Measurements from ENCODE around the gene HLF.

GRCh38 chr17:55269894-55270293 lies 5.1 kb downstream of the HLF start:
- TF ChIP-seq, protein P1, sequence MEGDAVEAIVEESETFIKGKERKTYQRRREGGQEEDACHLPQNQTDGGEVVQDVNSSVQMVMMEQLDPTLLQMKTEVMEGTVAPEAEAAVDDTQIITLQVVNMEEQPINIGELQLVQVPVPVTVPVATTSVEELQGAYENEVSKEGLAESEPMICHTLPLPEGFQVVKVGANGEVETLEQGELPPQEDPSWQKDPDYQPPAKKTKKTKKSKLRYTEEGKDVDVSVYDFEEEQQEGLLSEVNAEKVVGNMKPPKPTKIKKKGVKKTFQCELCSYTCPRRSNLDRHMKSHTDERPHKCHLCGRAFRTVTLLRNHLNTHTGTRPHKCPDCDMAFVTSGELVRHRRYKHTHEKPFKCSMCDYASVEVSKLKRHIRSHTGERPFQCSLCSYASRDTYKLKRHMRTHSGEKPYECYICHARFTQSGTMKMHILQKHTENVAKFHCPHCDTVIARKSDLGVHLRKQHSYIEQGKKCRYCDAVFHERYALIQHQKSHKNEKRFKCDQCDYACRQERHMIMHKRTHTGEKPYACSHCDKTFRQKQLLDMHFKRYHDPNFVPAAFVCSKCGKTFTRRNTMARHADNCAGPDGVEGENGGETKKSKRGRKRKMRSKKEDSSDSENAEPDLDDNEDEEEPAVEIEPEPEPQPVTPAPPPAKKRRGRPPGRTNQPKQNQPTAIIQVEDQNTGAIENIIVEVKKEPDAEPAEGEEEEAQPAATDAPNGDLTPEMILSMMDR (IDR thresholded peaks at IDR 0.05): no peak
- no peak for TF ChIP-seq POLR2A (IDR thresholded peaks at IDR 0.05)
